Measurements from ENCODE around the gene PSMB3. TPM values are rescaled to one million over a fixed set of nuclear protein-coding genes. Genes with fewer than 3 reads are reported as not detected.

The PSMB3 gene
- total RNA-seq, 4 donors from 2014 or later, result 128 to 177 (median 145) TPM

DNA sequence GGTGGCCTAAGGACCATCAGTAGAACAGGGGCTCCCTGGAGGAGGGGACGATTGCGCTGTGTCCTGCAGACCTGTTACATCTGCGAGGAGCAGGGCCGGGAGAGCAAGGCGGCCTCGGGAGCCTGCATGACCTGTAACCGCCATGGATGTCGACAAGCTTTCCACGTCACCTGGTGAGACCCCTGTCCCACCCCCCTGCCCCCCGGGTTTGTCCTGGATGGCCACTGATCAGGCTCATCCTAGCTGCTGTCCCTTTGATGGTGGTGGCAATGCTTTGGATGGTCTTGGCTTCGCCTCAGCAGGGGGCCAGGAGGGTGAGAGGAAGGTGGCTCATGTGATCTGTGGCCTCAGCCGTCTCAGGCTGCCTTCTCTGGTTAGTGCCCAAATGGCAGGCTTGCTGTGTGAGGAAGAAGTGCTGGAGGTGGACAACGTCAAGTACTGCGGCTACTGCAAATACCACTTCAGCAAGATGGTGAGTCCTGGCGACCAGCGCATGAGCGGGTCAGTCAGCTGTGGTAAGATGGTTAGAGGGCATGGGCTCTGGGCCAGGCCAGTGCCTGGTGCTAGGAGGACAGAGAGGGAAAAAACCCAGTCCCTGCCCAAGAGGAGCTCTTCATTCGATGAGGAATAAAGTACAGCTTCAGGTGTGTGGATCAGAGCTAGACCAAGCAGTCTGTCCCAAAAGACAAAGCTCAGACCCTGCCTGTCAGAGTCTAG is 43.3 kb upstream of the PSMB3 start:
- whole genome bisulfite sequencing, 2 donors, result 81 to 93% methylated on average over 16 to 18 of the region's 18 CpGs
- DNase-seq, result no peak
- H3K4me3 ChIP-seq, result no peak overlapping the region
- no peaks in the 10 kb centered on the region for H3K9me3 ChIP-seq
- peaks cover 0 to 45% (median 11%) of the 10 kb centered on the region in 3 donors for H3K4me1 ChIP-seq
- intact Hi-C loops (cut with DNase I), result no loop called here
- H3K27ac ChIP-seq, result no peak overlapping the region
- no peaks in the 10 kb centered on the region for H3K27me3 ChIP-seq
- H3K36me3 ChIP-seq, result peaks cover 12 to 70% (median 21%) of the 10 kb centered on the region in 3 donors
- TF ChIP-seq POLR2A (IDR thresholded peaks at IDR 0.05), result no peak
- no peak for TF ChIP-seq CTCF (IDR thresholded peaks at IDR 0.05)

DNA sequence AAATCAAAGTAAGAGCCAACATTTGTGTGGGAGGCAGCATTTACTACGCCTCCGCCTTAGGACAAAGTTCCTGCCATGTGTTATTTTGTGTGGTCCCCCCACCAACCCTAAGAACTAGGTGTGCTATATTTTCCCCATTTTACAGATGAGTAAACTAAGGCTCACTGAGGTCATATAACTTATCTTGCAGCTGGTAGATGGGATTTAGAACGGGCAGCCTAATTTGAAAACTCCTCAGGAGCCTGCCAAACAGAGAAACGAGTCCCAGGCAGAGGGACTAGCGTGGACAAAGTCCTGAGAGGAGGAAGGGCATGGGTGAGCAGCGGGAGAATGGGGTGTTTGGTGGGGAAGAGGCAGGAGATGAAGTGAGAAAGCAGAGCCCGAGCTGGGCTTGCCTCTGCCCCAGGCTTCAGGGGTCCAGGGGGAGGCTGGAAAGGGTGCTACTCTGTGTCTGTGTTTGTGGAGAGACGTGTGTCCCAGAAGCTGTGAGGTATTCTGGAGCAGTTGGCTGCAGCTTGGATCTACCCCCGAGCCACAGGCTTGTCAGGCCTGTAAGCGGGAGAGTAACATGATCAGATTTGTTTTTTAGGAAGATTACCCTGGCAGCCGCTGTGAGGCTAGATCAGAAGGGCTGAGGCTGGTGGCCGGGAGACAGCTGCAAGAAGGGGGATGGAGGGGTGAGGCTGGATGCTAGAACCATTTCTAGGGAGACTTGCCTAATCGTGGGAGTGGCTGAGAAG is 42.5 kb upstream of the PSMB3 start:
- intact Hi-C loops (cut with DNase I), result no loop called here
- WGBS, 2 donors, result 53 to 55% methylated on average over 12 to 13 of the region's 13 CpGs
- peaks cover 12 to 78% (median 24%) of the 10 kb centered on the region in 3 donors for H3K36me3 ChIP-seq
- H3K27me3 ChIP-seq, result no peaks in the 10 kb centered on the region
- no peaks in the 10 kb centered on the region for H3K9me3 ChIP-seq
- no peak overlapping the region for H3K27ac ChIP-seq
- no peak overlapping the region for H3K4me3 ChIP-seq
- DNase-seq, result no peak
- TF ChIP-seq CTCF (IDR thresholded peaks at IDR 0.05), result no peak
- TF ChIP-seq POLR2A (IDR thresholded peaks at IDR 0.05), result no peak
- H3K4me1 ChIP-seq, result peaks cover 0 to 43% (median 11%) of the 10 kb centered on the region in 3 donors

- Histone ChIP-seq H3K27ac (no peak overlapping the region), H3K36me3 (peaks cover 13 to 83% (median 30%) of the 10 kb centered on the region in 3 donors), H3K4me3 (no peak overlapping the region), H3K9me3 (no peaks in the 10 kb centered on the region), H3K27me3 (no peaks in the 10 kb centered on the region), H3K4me1 (peaks cover 0 to 43% (median 11%) of the 10 kb centered on the region in 3 donors)
- no peak for TF ChIP-seq POLR2A (IDR thresholded peaks at IDR 0.05)
- no peak for TF ChIP-seq CTCF (IDR thresholded peaks at IDR 0.05)
- WGBS, 2 donors, result 85 to 94% methylated on average over 3 of the region's 3 CpGs
- DNase-seq, result no peak
- intact Hi-C loops (cut with DNase I), result no loop called here
These were observed 42.0 kb upstream of the PSMB3 start for GRCh38 chr17:38710604-38710962.

DNA sequence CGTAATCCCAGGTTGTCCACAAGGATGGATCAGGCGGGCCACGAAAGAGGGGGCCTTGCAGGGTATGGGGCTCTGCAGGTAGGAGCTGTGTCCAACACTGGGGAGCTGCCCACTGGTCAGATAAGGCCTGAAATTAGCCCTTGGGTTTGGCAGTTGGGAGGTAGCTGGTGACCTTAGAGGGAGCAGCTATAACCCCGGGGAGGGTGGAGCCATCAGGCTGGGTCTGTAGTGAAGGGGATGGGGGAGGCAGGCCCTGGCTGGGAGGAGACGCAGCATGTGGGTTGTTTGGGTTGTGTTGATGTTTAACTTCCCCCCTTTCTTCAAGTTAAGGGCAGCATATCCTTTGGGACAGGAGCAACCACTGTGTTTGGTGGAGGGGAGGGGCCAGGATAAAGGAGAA is 41.6 kb upstream of the PSMB3 start:
- TF ChIP-seq CTCF (IDR thresholded peaks at IDR 0.05) (no peak), POLR2A (IDR thresholded peaks at IDR 0.05) (no peak)
- Histone ChIP-seq H3K4me3 (no peak overlapping the region), H3K36me3 (peaks cover 17 to 87% (median 31%) of the 10 kb centered on the region in 3 donors), H3K4me1 (peaks cover 0 to 40% (median 11%) of the 10 kb centered on the region in 3 donors), H3K27ac (no peak overlapping the region), H3K9me3 (no peaks in the 10 kb centered on the region), H3K27me3 (no peaks in the 10 kb centered on the region)
- 90 to 92% methylated on average over 5 of the region's 5 CpGs for WGBS, 2 donors
- no peak for DNase-seq
- intact Hi-C loops (cut with DNase I), result no loop called here

Data from esophagus squamous epithelium (tissue), 5 donors.